IgD-negative memory B cell (primary cell): ENCODE measurements around the gene DGKI. TPM values are rescaled to one million over a fixed set of nuclear protein-coding genes. Genes with fewer than 3 reads are reported as not detected.
A peak's percentile ranks its signal among the peaks of the same experiment; 100 is the strongest.

Experiments used
- H3K27ac Mint-ChIP-seq, 3 donors: one replicate each; pipeline ENCODE4 v1.8.0; 2020 to 2022; ENCODE audit warnings: mild to moderate bottlenecking in 3 of 3, mixed read lengths in 3 of 3, moderate library complexity in 1 of 3
- H3K27me3 Mint-ChIP-seq: one replicate; pipeline ENCODE4 v1.8.0; 2021; ENCODE audit warnings: mixed read lengths
- H3K36me3 Mint-ChIP-seq: one replicate; pipeline ENCODE4 v1.8.0; 2020; ENCODE audit warnings: mild to moderate bottlenecking, mixed read lengths
- H3K4me1 Mint-ChIP-seq, 3 donors: one replicate each; pipeline ENCODE4 v1.8.0; 2020 to 2022; ENCODE audit warnings: mixed read lengths in 3 of 3, mild to moderate bottlenecking in 1 of 3
- H3K4me3 Mint-ChIP-seq, 4 donors: one replicate each; pipeline ENCODE4 v1.8.0; 2020 to 2022; ENCODE audit warnings: mild to moderate bottlenecking in 4 of 4, mixed read lengths in 4 of 4, moderate library complexity in 3 of 4
- H3K9me3 Mint-ChIP-seq, 3 donors: one replicate each; pipeline ENCODE4 v1.8.0; 2020 to 2021; ENCODE audit warnings: mixed read lengths in 3 of 3, mild to moderate bottlenecking in 1 of 3
- polyA plus RNA-seq: library from polyadenylated mRNA; unstranded; fragments of 300-500 nt; fragmentation: Illumina TruSeq; gene quantifications from one replicate; pipeline ENCODE4 v1.2.3, GENCODE V29; 2021

Gene DGKI
- polyA plus RNA-seq, 1 donor from 2014 or later, result not detected

- H3K4me1 Mint-ChIP-seq, result peaks cover 0 to 1% (median 0%) of the 10 kb centered on the region in 3 donors
- H3K27me3 Mint-ChIP-seq, result no peaks in the 10 kb centered on the region
- H3K27ac Mint-ChIP-seq, result no peak overlapping the region
- H3K9me3 Mint-ChIP-seq, result peaks cover 0 to 5% (median 0%) of the 10 kb centered on the region in 3 donors
- no peak overlapping the region for H3K4me3 Mint-ChIP-seq
- no peaks in the 10 kb centered on the region for H3K36me3 Mint-ChIP-seq
These were observed 446.6 kb downstream of the DGKI start for GRCh38 chr7:137399827-137400823.

- Mint-ChIP-seq H3K27me3 (no peaks in the 10 kb centered on the region), H3K9me3 (peaks cover 0 to 5% (median 0%) of the 10 kb centered on the region in 3 donors), H3K36me3 (no peaks in the 10 kb centered on the region), H3K27ac (no peak overlapping the region), H3K4me3 (no peak overlapping the region), H3K4me1 (peaks cover 0 to 1% (median 0%) of the 10 kb centered on the region in 3 donors)
These were observed 450.7 kb downstream of the DGKI start for GRCh38 chr7:137396051-137396450.

- no peak overlapping the region for H3K27ac Mint-ChIP-seq
- H3K9me3 Mint-ChIP-seq, result peaks cover 0 to 5% (median 0%) of the 10 kb centered on the region in 3 donors
- H3K36me3 Mint-ChIP-seq, result no peaks in the 10 kb centered on the region
- H3K4me3 Mint-ChIP-seq, result no peak overlapping the region
- H3K4me1 Mint-ChIP-seq, result peaks cover 0 to 1% (median 0%) of the 10 kb centered on the region in 3 donors
- H3K27me3 Mint-ChIP-seq, result no peaks in the 10 kb centered on the region
These were observed 451.4 kb downstream of the DGKI start for GRCh38 chr7:137395420-137395819.

GRCh38 chr7:137393570-137393969 is 453.2 kb downstream of the DGKI start:
- Mint-ChIP-seq H3K36me3 (no peaks in the 10 kb centered on the region), H3K27ac (no peak overlapping the region), H3K9me3 (peaks cover 0 to 5% (median 5%) of the 10 kb centered on the region in 3 donors), H3K27me3 (no peaks in the 10 kb centered on the region), H3K4me1 (peaks cover 0 to 1% (median 0%) of the 10 kb centered on the region in 3 donors), H3K4me3 (no peak overlapping the region)

- no peak overlapping the region for H3K27ac Mint-ChIP-seq
- no peaks in the 10 kb centered on the region for H3K27me3 Mint-ChIP-seq
- peaks cover 0 to 5% (median 3%) of the 10 kb centered on the region in 3 donors for H3K9me3 Mint-ChIP-seq
- no peaks in the 10 kb centered on the region for H3K36me3 Mint-ChIP-seq
- H3K4me1 Mint-ChIP-seq, result no peaks in the 10 kb centered on the region
- H3K4me3 Mint-ChIP-seq, result no peak overlapping the region
These were observed 456.7 kb downstream of the DGKI start for GRCh38 chr7:137390076-137390475.

- Mint-ChIP-seq H3K9me3 (peaks cover 0 to 5% (median 5%) of the 10 kb centered on the region in 3 donors), H3K27ac (no peak overlapping the region), H3K4me1 (no peaks in the 10 kb centered on the region), H3K36me3 (no peaks in the 10 kb centered on the region), H3K27me3 (no peaks in the 10 kb centered on the region), H3K4me3 (no peak overlapping the region)
These were observed 457.9 kb downstream of the DGKI start for GRCh38 chr7:137388916-137389315.

- H3K27ac Mint-ChIP-seq, result no peak overlapping the region
These were observed 459.8 kb downstream of the DGKI start for GRCh38 chr7:137386966-137387365.

GRCh38 chr7:137381045-137381444 is 465.7 kb downstream of the DGKI start:
- no peaks in the 10 kb centered on the region for H3K36me3 Mint-ChIP-seq

More at GRCh38 chr7:137386966-137387365, 459.8 kb downstream of the DGKI start:
- H3K4me1 Mint-ChIP-seq, result no peaks in the 10 kb centered on the region
- H3K36me3 Mint-ChIP-seq, result no peaks in the 10 kb centered on the region
- no peak overlapping the region for H3K4me3 Mint-ChIP-seq
- H3K9me3 Mint-ChIP-seq, result peaks cover 0 to 9% (median 7%) of the 10 kb centered on the region in 3 donors
- no peaks in the 10 kb centered on the region for H3K27me3 Mint-ChIP-seq

GRCh38 chr7:137373507-137373906 is 473.3 kb downstream of the DGKI start:
- Mint-ChIP-seq H3K27me3 (no peaks in the 10 kb centered on the region), H3K4me1 (no peaks in the 10 kb centered on the region), H3K36me3 (no peaks in the 10 kb centered on the region), H3K27ac (no peak overlapping the region), H3K4me3 (no peak overlapping the region), H3K9me3 (peaks cover 4 to 9% (median 4%) of the 10 kb centered on the region in 3 donors)

More at GRCh38 chr7:137381045-137381444, 465.7 kb downstream of the DGKI start:
- H3K4me3 Mint-ChIP-seq, result no peak overlapping the region
- no peaks in the 10 kb centered on the region for H3K27me3 Mint-ChIP-seq
- H3K27ac Mint-ChIP-seq, result no peak overlapping the region
- H3K9me3 Mint-ChIP-seq, result peaks cover 0 to 12% (median 7%) of the 10 kb centered on the region in 3 donors
- no peaks in the 10 kb centered on the region for H3K4me1 Mint-ChIP-seq

GRCh38 chr7:137371616-137372015 is 475.2 kb downstream of the DGKI start:
- H3K4me1 Mint-ChIP-seq, result no peaks in the 10 kb centered on the region
- H3K27me3 Mint-ChIP-seq, result no peaks in the 10 kb centered on the region
- H3K9me3 Mint-ChIP-seq, result peaks cover 0 to 4% (median 3%) of the 10 kb centered on the region in 3 donors
- no peaks in the 10 kb centered on the region for H3K36me3 Mint-ChIP-seq
- H3K27ac Mint-ChIP-seq, result no peak overlapping the region
- no peak overlapping the region for H3K4me3 Mint-ChIP-seq

GRCh38 chr7:137366995-137367394 is 479.8 kb downstream of the DGKI start:
- Mint-ChIP-seq H3K4me3 (no peak overlapping the region), H3K9me3 (peaks cover 3 to 14% (median 7%) of the 10 kb centered on the region in 3 donors), H3K27ac (no peak overlapping the region), H3K27me3 (no peaks in the 10 kb centered on the region), H3K36me3 (peaks cover 1% of the 10 kb centered on the region), H3K4me1 (no peaks in the 10 kb centered on the region)

- H3K36me3 Mint-ChIP-seq, result peaks cover 2% of the 10 kb centered on the region
- peak overlapping the region in 1 of 4 donors; percentile 13 for H3K4me3 Mint-ChIP-seq
- peaks cover 3 to 19% (median 10%) of the 10 kb centered on the region in 3 donors for H3K9me3 Mint-ChIP-seq
- no peaks in the 10 kb centered on the region for H3K4me1 Mint-ChIP-seq
- no peak overlapping the region for H3K27ac Mint-ChIP-seq
- no peaks in the 10 kb centered on the region for H3K27me3 Mint-ChIP-seq
These were observed 483.1 kb downstream of the DGKI start for GRCh38 chr7:137363683-137364082.

GRCh38 chr7:137360087-137360679 is 486.6 kb downstream of the DGKI start:
- Mint-ChIP-seq H3K4me3 (no peak overlapping the region), H3K4me1 (no peaks in the 10 kb centered on the region)

GRCh38 chr7:137354961-137355360 is 491.8 kb downstream of the DGKI start:
- Mint-ChIP-seq H3K36me3 (no peaks in the 10 kb centered on the region), H3K4me3 (no peak overlapping the region), H3K27me3 (no peaks in the 10 kb centered on the region), H3K27ac (no peak overlapping the region), H3K9me3 (peaks cover 2 to 8% (median 3%) of the 10 kb centered on the region in 3 donors), H3K4me1 (no peaks in the 10 kb centered on the region)

More at GRCh38 chr7:137360087-137360679, 486.6 kb downstream of the DGKI start:
- H3K36me3 Mint-ChIP-seq, result peaks cover 2% of the 10 kb centered on the region
- H3K9me3 Mint-ChIP-seq, result peaks cover 3 to 20% (median 7%) of the 10 kb centered on the region in 3 donors
- H3K27ac Mint-ChIP-seq, result no peak overlapping the region
- no peaks in the 10 kb centered on the region for H3K27me3 Mint-ChIP-seq

GRCh38 chr7:137354396-137354795 is 492.4 kb downstream of the DGKI start:
- Mint-ChIP-seq H3K27ac (no peak overlapping the region), H3K9me3 (peaks cover 2 to 7% (median 3%) of the 10 kb centered on the region in 3 donors), H3K36me3 (no peaks in the 10 kb centered on the region), H3K27me3 (no peaks in the 10 kb centered on the region), H3K4me3 (no peak overlapping the region), H3K4me1 (no peaks in the 10 kb centered on the region)
